ENCODE results near the gene ANKS1B.

DNA sequence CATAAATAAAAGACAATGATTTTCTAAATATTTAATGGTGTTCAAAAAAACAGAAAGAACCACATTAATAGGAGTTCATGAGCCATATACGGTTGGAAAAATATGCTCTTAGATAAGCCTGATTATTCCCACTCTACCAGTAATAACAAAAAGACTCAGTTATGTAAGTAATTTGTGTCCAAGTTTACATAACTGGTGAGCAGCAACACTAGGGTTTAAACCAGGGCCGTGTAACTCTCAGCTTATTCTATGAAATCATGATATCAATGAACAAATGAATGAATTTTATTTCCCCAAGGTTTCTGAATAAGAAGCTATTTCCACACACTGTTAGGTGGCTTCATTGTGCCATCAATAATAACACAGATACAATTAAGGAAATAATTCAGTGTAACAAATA is 238.8 kb downstream of the ANKS1B start:
- TF ChIP-seq SMC3 (IDR thresholded peaks at IDR 0.05; ENCODE audit: low read depth, low read length) = no peak
- TF ChIP-seq CTCF (conservative IDR thresholded peaks at IDR 0.05; ENCODE audit: low read depth, low read length) = no peak
- no peak for TF ChIP-seq POLR2A (IDR thresholded peaks at IDR 0.05; ENCODE audit: low read depth, low read length)
- no peak for TF ChIP-seq MXI1 (IDR thresholded peaks at IDR 0.05; ENCODE audit: borderline replicate concordance, low read depth, low read length)
- TF ChIP-seq RAD21 (IDR thresholded peaks at IDR 0.05; ENCODE audit: low read length) = no peak
- no peak for TF ChIP-seq ELK1 (IDR thresholded peaks at IDR 0.05; ENCODE audit: borderline replicate concordance, low read depth, low read length)
- no peak for TF ChIP-seq FOS (IDR thresholded peaks at IDR 0.05; ENCODE audit: low read depth, low read length)
- no peak for TF ChIP-seq MAZ (IDR thresholded peaks at IDR 0.05; ENCODE audit: borderline replicate concordance, low read depth, low read length)
- no peak for TF ChIP-seq RCOR1 (IDR thresholded peaks at IDR 0.05; ENCODE audit: insufficient replicate concordance, low read length)

Measured in IMR-90 (cell line).